ENCODE data around the gene SPOCD1.

The SPOCD1 gene

DNA sequence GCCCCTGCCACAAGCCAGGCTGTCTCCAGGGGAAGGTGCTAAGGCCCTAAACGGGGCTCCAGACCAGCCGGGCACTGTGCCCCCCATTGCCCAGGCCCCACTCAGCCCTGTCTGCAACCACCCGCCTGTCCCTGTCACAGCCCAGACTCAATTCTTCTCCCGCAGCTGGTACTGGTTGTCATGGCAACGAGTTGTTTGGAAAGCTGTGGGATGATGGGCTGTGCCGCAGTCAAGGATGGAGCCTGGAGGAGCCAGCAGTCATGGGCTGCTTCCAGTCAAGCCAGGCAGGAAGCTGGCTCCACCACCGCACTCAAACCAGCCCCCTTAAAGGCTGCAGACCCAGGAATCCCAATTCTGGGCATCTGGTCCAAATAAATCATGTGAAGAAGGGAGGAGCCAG, 4.2 kb downstream of the SPOCD1 start:
- TF ChIP-seq, protein P1, sequence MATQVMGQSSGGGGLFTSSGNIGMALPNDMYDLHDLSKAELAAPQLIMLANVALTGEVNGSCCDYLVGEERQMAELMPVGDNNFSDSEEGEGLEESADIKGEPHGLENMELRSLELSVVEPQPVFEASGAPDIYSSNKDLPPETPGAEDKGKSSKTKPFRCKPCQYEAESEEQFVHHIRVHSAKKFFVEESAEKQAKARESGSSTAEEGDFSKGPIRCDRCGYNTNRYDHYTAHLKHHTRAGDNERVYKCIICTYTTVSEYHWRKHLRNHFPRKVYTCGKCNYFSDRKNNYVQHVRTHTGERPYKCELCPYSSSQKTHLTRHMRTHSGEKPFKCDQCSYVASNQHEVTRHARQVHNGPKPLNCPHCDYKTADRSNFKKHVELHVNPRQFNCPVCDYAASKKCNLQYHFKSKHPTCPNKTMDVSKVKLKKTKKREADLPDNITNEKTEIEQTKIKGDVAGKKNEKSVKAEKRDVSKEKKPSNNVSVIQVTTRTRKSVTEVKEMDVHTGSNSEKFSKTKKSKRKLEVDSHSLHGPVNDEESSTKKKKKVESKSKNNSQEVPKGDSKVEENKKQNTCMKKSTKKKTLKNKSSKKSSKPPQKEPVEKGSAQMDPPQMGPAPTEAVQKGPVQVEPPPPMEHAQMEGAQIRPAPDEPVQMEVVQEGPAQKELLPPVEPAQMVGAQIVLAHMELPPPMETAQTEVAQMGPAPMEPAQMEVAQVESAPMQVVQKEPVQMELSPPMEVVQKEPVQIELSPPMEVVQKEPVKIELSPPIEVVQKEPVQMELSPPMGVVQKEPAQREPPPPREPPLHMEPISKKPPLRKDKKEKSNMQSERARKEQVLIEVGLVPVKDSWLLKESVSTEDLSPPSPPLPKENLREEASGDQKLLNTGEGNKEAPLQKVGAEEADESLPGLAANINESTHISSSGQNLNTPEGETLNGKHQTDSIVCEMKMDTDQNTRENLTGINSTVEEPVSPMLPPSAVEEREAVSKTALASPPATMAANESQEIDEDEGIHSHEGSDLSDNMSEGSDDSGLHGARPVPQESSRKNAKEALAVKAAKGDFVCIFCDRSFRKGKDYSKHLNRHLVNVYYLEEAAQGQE (IDR thresholded peaks at IDR 0.05; ENCODE audit: low read depth): no peak
- TF ChIP-seq YY1 (IDR thresholded peaks at IDR 0.05; ENCODE audit: low read depth) (no peak), CREB1 (IDR thresholded peaks at IDR 0.05; ENCODE audit: low read depth) (no peak)

DNA sequence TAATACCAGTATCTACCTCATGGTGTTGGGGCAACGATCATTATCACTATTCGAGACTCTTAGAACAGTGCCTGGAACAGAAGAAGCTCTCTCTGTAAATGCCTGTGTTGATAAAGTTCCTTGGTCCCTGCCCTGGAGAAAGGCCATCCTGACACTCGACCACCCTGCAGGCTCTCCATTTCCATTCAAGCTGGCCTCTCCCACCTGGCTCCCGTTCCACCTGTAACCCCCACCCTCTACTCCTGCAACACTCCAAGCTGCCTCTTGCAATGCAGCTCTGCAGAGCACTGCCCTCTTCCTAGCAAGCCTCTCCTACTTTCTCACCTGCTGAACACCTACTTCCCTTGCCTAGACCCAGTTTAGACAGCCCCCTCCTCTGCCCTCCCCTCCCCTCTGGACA, 6.1 kb downstream of the SPOCD1 start:
- no peak for TF ChIP-seq ZBTB7A (IDR thresholded peaks at IDR 0.05; ENCODE audit: low read depth)
- no peak for TF ChIP-seq TAF1 (IDR thresholded peaks at IDR 0.05; ENCODE audit: low read depth)
- TF ChIP-seq, protein P2, sequence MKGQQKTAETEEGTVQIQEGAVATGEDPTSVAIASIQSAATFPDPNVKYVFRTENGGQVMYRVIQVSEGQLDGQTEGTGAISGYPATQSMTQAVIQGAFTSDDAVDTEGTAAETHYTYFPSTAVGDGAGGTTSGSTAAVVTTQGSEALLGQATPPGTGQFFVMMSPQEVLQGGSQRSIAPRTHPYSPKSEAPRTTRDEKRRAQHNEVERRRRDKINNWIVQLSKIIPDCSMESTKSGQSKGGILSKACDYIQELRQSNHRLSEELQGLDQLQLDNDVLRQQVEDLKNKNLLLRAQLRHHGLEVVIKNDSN (IDR thresholded peaks at IDR 0.05): no peak
- TF ChIP-seq, protein P1 (IDR thresholded peaks at IDR 0.05; ENCODE audit: low read depth): no peak
- TF ChIP-seq, protein P3, sequence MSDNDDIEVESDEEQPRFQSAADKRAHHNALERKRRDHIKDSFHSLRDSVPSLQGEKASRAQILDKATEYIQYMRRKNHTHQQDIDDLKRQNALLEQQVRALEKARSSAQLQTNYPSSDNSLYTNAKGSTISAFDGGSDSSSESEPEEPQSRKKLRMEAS (IDR thresholded peaks at IDR 0.05): no peak
- TF ChIP-seq NFIC (IDR thresholded peaks at IDR 0.05): no peak
- TF ChIP-seq YY1 (IDR thresholded peaks at IDR 0.05; ENCODE audit: low read depth): no peak

DNA sequence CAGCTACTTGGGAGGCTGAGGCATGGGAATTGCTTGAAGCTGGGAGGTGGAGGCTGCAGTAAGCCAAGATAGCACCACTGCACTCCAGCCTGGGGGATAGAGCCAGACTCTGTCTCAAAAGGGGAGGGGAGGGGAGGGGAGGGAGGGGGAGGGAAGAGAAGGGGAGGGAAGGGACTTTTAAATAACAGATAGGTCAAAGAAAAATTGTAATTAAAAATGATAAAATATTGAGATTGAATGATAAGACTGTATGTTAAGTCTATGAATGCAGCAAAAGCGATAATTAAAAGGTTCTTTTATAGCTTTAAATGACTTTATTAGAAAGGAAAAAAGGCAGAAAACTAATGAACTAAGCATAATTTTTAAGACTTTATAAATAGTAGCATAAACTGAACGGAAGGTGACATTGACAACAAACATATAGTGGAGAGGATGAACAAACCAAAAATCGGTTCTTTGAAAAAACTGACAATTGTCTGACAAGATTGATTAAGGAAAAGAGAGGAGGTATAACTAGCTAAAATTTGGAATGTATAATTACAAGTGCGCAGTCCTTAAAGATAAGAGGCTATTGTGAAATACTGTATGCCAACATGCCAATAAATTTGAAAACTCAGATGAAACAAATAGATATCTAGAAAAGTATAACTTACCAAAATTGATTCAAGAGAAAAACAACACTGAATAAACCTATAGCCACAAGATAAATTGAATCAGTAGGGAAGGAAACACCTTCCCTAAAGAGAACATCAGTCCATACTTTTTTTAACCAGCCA, 8.4 kb downstream of the SPOCD1 start:
- TF ChIP-seq, protein P2 (IDR thresholded peaks at IDR 0.05): no peak
- TF ChIP-seq, protein P1 (IDR thresholded peaks at IDR 0.05; ENCODE audit: low read depth): no peak
- TF ChIP-seq CEBPB (IDR thresholded peaks at IDR 0.05): no peak
- TF ChIP-seq RAD21 (IDR thresholded peaks at IDR 0.05; ENCODE audit: low read depth): no peak
- no peak for TF ChIP-seq TEAD4 (IDR thresholded peaks at IDR 0.05)
- no peak for TF ChIP-seq ZBTB7A (IDR thresholded peaks at IDR 0.05; ENCODE audit: low read depth)
- TF ChIP-seq CREB1 (IDR thresholded peaks at IDR 0.05; ENCODE audit: low read depth): no peak
- no peak for TF ChIP-seq TCF12 (IDR thresholded peaks at IDR 0.05; ENCODE audit: low read depth)
- TF ChIP-seq, protein P3 (IDR thresholded peaks at IDR 0.05): no peak
- no peak for TF ChIP-seq YY1 (IDR thresholded peaks at IDR 0.05; ENCODE audit: low read depth)
- TF ChIP-seq NFIC (IDR thresholded peaks at IDR 0.05): no peak
- no peak for TF ChIP-seq EP300 (IDR thresholded peaks at IDR 0.05; ENCODE audit: borderline replicate concordance)

DNA sequence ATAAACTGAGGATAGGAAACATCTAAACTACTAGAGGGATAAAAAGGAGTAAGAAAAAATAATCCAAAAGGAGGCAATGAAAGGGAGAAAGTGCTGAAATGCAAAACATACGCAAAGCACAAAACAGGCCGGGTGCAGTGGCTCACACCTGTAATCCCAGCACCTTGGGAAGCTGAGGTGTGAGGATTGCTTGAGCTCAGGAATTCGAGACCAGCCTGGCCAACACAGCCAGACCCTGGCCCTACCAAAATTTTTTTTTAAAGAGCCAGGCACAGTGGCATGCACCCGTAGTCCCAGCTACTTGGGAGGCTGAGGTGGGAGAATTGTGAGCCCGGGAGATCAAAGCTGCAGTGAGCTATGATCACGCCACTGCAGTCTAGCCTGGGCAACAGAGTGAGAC, 10.5 kb downstream of the SPOCD1 start:
- TF ChIP-seq TEAD4 (IDR thresholded peaks at IDR 0.05) (no peak), EP300 (IDR thresholded peaks at IDR 0.05; ENCODE audit: borderline replicate concordance) (no peak), TAF1 (IDR thresholded peaks at IDR 0.05; ENCODE audit: low read depth) (no peak), RAD21 (IDR thresholded peaks at IDR 0.05; ENCODE audit: low read depth) (no peak), EGR1 (IDR thresholded peaks at IDR 0.05) (no peak)
- TF ChIP-seq, protein P3 (IDR thresholded peaks at IDR 0.05): no peak

DNA sequence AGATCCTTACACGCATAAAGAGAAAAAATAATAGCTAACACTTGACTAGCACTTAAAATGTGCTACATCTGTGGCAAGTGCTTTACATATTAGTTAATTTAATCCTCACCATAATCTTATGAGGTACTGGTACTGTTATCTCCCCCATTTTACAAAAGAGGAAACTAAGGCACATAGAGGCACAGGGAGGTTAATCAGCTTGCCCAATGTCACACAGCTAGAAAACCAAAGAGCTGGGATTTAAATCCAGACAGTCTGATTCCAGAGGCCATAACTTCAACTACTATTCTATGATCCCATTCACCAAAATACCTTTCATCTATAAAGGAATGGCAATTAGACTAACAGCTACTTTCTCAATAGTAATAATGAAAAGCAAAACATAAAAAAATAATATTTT, 11.7 kb downstream of the SPOCD1 start:
- no peak for TF ChIP-seq TEAD4 (IDR thresholded peaks at IDR 0.05)

Measured in Ishikawa (cell line).